MM.1S (cell line): ENCODE measurements around the gene LRRC8D.

Experiments used
- DNase-seq: peaks from one replicate; pipeline ENCODE4 v3.0.0-alpha.2; 2015
- H2AFZ ChIP-seq: fragments of 300-600 bp; sonication (generic); 2 replicates; pipeline ENCODE4 v1.6.0; 2016; ENCODE audit warnings: antibody characterized with exemption, low read length
- H3F3A ChIP-seq: fragments of 300-600 bp; sonication (generic); 2 replicates; pipeline ENCODE4 v1.6.1; 2016; ENCODE audit warnings: mild to moderate bottlenecking, antibody characterized with exemption, low read length, moderate library complexity, mixed read lengths; ENCODE audit not compliant: insufficient read depth
- H3K27ac ChIP-seq: fragments of 300-600 bp; sonication (generic); 2 replicates; pipeline ENCODE4 v1.5.1; 2016; ENCODE audit warnings: mild to moderate bottlenecking, low read length
- H3K27me3 ChIP-seq: fragments of 300-600 bp; sonication (generic); replicated peaks from 2 replicates; pipeline ENCODE4 v1.6.0; 2016; ENCODE audit warnings: low read length; ENCODE audit not compliant: insufficient read depth
- H3K36me3 ChIP-seq: fragments of 300-600 bp; sonication (generic); replicated peaks from 2 replicates; pipeline ENCODE4 v1.6.1; 2016; ENCODE audit warnings: mild to moderate bottlenecking, low read length, mixed read lengths; ENCODE audit not compliant: insufficient read depth
- H3K4me1 ChIP-seq: fragments of 300-600 bp; sonication (generic); 2 replicates; pipeline ENCODE4 v1.6.1; 2016; ENCODE audit warnings: low read length, mixed read lengths
- H3K4me2 ChIP-seq: fragments of 300-600 bp; sonication (generic); 2 replicates; pipeline ENCODE4 v1.6.0; 2016; ENCODE audit warnings: low read depth, low read length
- H3K4me3 ChIP-seq: fragments of 300-600 bp; sonication (generic); 2 replicates; pipeline ENCODE4 v1.5.1; 2016; ENCODE audit warnings: low read length, mixed read lengths
- H3K79me2 ChIP-seq: fragments of 300-600 bp; sonication (generic); 2 replicates; pipeline ENCODE4 v1.6.1; 2016; ENCODE audit warnings: mixed run types, low read length, mixed read lengths
- H3K9ac ChIP-seq: fragments of 300-600 bp; sonication (generic); 2 replicates; pipeline ENCODE4 v1.6.1; 2016; ENCODE audit warnings: low read length, mixed read lengths
- H3K9me2 ChIP-seq: fragments of 300-600 bp; sonication (generic); replicated peaks from 2 replicates; pipeline ENCODE4 v1.6.1; 2016; ENCODE audit warnings: mild to moderate bottlenecking, low read length, mixed read lengths; ENCODE audit not compliant: insufficient read depth
- H3K9me3 ChIP-seq: fragments of 300-600 bp; sonication (generic); replicated peaks from 2 replicates; pipeline ENCODE4 v1.6.1; 2016; ENCODE audit warnings: mild to moderate bottlenecking, low read length, mixed read lengths; ENCODE audit not compliant: insufficient read depth
- H4K20me1 ChIP-seq: fragments of 300-600 bp; sonication (generic); 2 replicates; pipeline ENCODE4 v1.6.1; 2016; ENCODE audit warnings: mild to moderate bottlenecking, low read length, moderate library complexity, mixed read lengths; ENCODE audit not compliant: insufficient read depth
- CTCF ChIP-seq: fragments of 300-600 bp; sonication (generic); IDR thresholded peaks from 2 replicates; pipeline ENCODE4 v1.5.1; 2016; ENCODE audit warnings: antibody characterized with exemption, low read length, mixed read lengths
- EZH2 ChIP-seq: fragments of 300-600 bp; sonication (generic); optimal IDR thresholded peaks from 2 replicates; pipeline ENCODE3; 2017; ENCODE audit warnings: low read depth, mild to moderate bottlenecking, antibody characterized with exemption, low read length, mixed read lengths
- EZH2phosphoT487 ChIP-seq: fragments of 300-600 bp; sonication (generic); IDR thresholded peaks from 2 replicates; pipeline ENCODE4 v1.6.1; 2018; ENCODE audit warnings: antibody characterized with exemption, low read length

The LRRC8D gene

GRCh38 chr1:89910780-89911179 is 89.9 kb downstream of the LRRC8D start:
- no peaks in the 10 kb centered on the region for H3K9me2 ChIP-seq
- H3K9me3 ChIP-seq: no peaks in the 10 kb centered on the region
- H4K20me1 ChIP-seq: no peaks in the 10 kb centered on the region
- no peak overlapping the region for H3K4me3 ChIP-seq
- H3K27ac ChIP-seq: no peak overlapping the region; the same call in 1 of the 2 replicates
- no peaks in the 10 kb centered on the region for H3K27me3 ChIP-seq
- TF ChIP-seq EZH2phosphoT487 (no peak), EZH2 (no peak), CTCF (no peak)
- no peaks in the 10 kb centered on the region for H3K4me1 ChIP-seq
- no peak for DNase-seq
- no peak overlapping the region for H3K9ac ChIP-seq
- no peaks in the 10 kb centered on the region; the same call in 1 of the 2 replicates for H3K36me3 ChIP-seq
- H3F3A ChIP-seq: no peaks in the 10 kb centered on the region
- no peak overlapping the region for H2AFZ ChIP-seq
- no peak overlapping the region for H3K4me2 ChIP-seq
- H3K79me2 ChIP-seq: peaks cover 8% of the 10 kb centered on the region; the same call in 1 of the 2 replicates

GRCh38 chr1:89911191-89911991 is 90.6 kb downstream of the LRRC8D start:
- Histone ChIP-seq H3K9me2 (no peaks in the 10 kb centered on the region), H3K4me2 (no peak overlapping the region), H3K79me2 (peaks cover 8% of the 10 kb centered on the region; the same call in 1 of the 2 replicates), H3K27ac (no peak overlapping the region), H3K9me3 (no peaks in the 10 kb centered on the region), H3K36me3 (no peaks in the 10 kb centered on the region; the same call in 1 of the 2 replicates), H2AFZ (no peak overlapping the region), H3F3A (no peaks in the 10 kb centered on the region), H3K4me1 (no peaks in the 10 kb centered on the region), H4K20me1 (no peaks in the 10 kb centered on the region), H3K27me3 (no peaks in the 10 kb centered on the region), H3K9ac (no peak overlapping the region), H3K4me3 (no peak overlapping the region)
- TF ChIP-seq EZH2phosphoT487: no peak
- no peak for TF ChIP-seq EZH2
- TF ChIP-seq CTCF: no peak
- DNase-seq: no peak

- TF ChIP-seq EZH2 (no peak), EZH2phosphoT487 (no peak), CTCF (no peak)
- Histone ChIP-seq H3K4me1 (no peaks in the 10 kb centered on the region), H3K4me3 (no peak overlapping the region), H3K79me2 (peaks cover 8% of the 10 kb centered on the region; the same call in 1 of the 2 replicates), H3F3A (no peaks in the 10 kb centered on the region), H3K9me2 (no peaks in the 10 kb centered on the region), H3K4me2 (no peak overlapping the region), H3K9me3 (no peaks in the 10 kb centered on the region), H3K9ac (no peak overlapping the region), H3K27ac (no peak overlapping the region), H4K20me1 (no peaks in the 10 kb centered on the region), H3K27me3 (no peaks in the 10 kb centered on the region), H2AFZ (no peak overlapping the region), H3K36me3 (no peaks in the 10 kb centered on the region; the same call in 1 of the 2 replicates)
- no peak for DNase-seq
Measured at GRCh38 chr1:89912073-89912472, 91.2 kb downstream of the LRRC8D start.
